ENCODE results near the gene ZNF549. TPM values are rescaled to one million over a fixed set of nuclear protein-coding genes. Genes with fewer than 3 reads are reported as not detected.
"Not testable (repeated sequence)": the region's sequence is repeated elsewhere in the genome, so short reads cannot be mapped to it uniquely, and the experiment has no call there.

The ZNF549 gene
- 10 to 100 TPM; 20.5 to 21.8 TPM for total RNA-seq
- 1 to 10 TPM; 8.0 to 9.0 TPM for polyA plus RNA-seq

DNA sequence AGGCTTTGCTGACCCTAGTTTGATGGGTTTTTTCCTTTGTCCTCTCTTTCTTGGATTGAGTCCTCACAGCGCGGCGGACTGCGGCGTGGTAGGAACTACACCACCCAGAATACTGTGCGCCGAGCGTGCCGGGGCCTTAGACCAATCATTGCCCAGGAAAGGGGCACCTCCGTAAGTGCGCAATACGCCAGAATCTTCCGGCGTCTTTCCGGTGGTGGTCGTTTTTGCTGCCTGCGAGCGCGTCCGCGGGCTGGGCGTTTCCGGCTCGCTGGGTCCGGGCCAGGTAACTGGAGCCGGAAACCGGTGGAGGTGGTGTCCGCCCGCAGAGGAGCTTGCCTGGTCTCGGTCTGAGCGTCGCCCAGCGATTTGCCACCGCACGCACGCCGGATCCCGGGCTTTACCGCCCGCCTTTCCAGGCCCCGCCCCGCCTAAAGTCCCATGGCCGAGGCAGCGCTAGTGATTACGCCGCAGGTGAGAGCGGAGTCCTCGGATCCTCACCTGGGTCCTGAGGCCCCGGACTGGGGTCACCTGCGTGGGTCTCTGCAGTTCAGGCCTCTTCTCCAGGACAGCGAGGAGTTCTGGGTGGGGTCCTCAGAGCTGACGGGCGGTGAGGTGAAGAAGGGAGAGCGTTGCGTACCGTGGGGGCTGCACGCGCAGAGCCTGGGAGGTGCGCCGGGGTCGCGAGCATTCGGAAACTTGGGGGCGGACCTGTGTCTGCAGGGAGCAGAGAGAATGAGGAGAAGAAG is at the start of gene ZNF549:
Gene ZNF549, plus strand, starts transcription at position 221 of the 746 bp plus-strand sequence. Its CDS starts 218 bp downstream, at position 439.
- H3K36me3 Mint-ChIP-seq = peaks cover 41 to 47% of the 10 kb centered on the region in 2 donors

DNA sequence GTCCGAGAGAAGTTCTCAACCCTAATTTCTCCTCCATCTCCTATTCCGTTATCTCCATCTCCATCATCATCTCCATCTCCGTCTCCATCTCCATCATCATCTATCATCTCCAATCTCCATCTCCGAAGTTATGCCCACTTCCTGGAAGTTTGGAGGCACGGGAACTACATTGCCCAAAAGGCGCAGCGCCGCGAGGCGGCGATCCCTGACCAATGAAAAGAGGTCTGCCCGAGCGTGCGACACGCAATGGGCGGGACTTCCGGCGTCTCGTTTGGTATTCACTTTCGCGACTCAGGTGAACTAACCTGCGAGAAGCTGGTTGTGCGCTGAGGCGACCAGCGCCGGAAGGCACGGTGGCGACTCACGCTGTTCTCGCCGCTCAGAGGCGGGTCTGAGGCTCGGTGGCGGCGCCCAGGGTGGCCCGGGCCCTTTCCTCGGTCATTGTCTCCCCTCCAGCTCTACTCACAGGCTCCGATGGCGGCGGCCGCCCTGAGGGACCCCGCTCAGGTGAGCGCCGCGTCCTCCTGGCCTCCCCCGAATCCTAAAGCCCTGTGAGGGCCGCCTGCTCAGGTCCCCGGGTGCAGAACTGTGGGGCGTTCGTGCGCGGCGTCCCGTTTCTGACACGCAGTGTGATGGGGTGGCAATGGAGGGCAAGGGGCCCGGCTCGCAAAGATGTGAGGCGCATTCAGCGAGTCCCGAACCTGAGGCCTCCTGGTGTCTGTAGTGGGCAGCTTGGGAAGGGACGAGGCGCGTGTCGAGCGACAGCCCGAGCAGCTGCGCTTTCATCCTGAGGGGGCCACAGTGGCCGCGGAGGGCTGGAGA is 39.5 kb upstream of the ZNF549 start, which contains the start of gene ZNF419:
Gene ZNF419, plus strand, starts transcription at position 274 of the 822 bp plus-strand sequence. Its CDS starts 201 bp downstream, at position 475.
- Histone ChIP-seq H3K4me3 (ENCODE audit: low read length in 2 of 2) (peak within 1 kb of the TSS in 1 of 2 donors; percentile 73), H3K27ac (ENCODE audit: low read depth, low read length) (peak within 1 kb of the TSS; percentile 65), H3K36me3 (ENCODE audit: insufficient read depth, low read length) (peaks cover 15% of the 10 kb centered on the region), H3K4me1 (ENCODE audit: insufficient read depth, low read length) (peaks cover 12% of the 10 kb centered on the region)
- CTCF ChIA-PET (ENCODE audit: partially characterized antibody) = interaction anchor here (1.0 kb wide), 1 partner anchor 9 kb away, joined by 3 read pairs; no protein-coding TSS in a partner anchor
- peak; percentile 90 to 94 (median 93) for DNase-seq
- H3K27me3 Mint-ChIP-seq; H3K27me3 ChIP-seq (ENCODE audit: insufficient read depth, low read length); H3K9me3 ChIP-seq (ENCODE audit: control insufficient read depth in 1 of 2, low read length in 2 of 2): not testable (repeated sequence)
- Mint-ChIP-seq H3K4me1 (peaks cover 10 to 20% (median 15%) of the 10 kb centered on the region in 4 donors), H3K27ac (peak within 1 kb of the TSS; percentile 63 to 91 (median 86)), H3K36me3 (peaks cover 42 to 48% of the 10 kb centered on the region in 2 donors), H3K4me3 (peak within 1 kb of the TSS; percentile 75 to 89 (median 81)), H3K9me3 (peaks cover 2 to 50% (median 35%) of the 10 kb centered on the region in 8 donors)
- POLR2A ChIA-PET (ENCODE audit: partially characterized antibody) = interaction anchor here (0.7 to 1.3 kb wide), 10 partner anchors 10 to 695 kb away, joined by 3 to 4 read pairs (median 4); partner anchors contain the start of genes ZNF274, ZNF549, ZNF551 and ZNF552
- intact Hi-C loops (cut with micrococcal nuclease) = loop anchor here (1.0 to 5.0 kb wide), 6 partner anchors 10 to 195 kb away; partner anchors contain the start of genes ZNF17, ZNF550, ZNF551 and ZNF749

More for the DNA sequence above, at the start of gene ZNF549:
- Histone ChIP-seq H3K4me1 (ENCODE audit: insufficient read depth, low read length) (peaks cover 16% of the 10 kb centered on the region), H3K27ac (ENCODE audit: low read depth, low read length) (peak within 1 kb of the TSS; percentile 79), H3K36me3 (ENCODE audit: insufficient read depth, low read length) (peaks cover 16% of the 10 kb centered on the region), H3K27me3 (ENCODE audit: insufficient read depth, low read length) (no peaks in the 10 kb centered on the region), H3K4me3 (ENCODE audit: low read length in 2 of 2) (peak within 1 kb of the TSS; percentile 15 to 99), H3K9me3 (ENCODE audit: control insufficient read depth in 1 of 2, low read length in 2 of 2) (peaks cover 0 to 14% of the 10 kb centered on the region in 2 donors)
- Mint-ChIP-seq H3K4me3 (peak within 1 kb of the TSS; percentile 86 to 98 (median 92)), H3K27ac (peak within 1 kb of the TSS; percentile 86 to 97 (median 92)), H3K4me1 (peaks cover 16 to 31% (median 22%) of the 10 kb centered on the region in 4 donors), H3K27me3 (peaks cover 0 to 4% of the 10 kb centered on the region in 2 donors), H3K9me3 (peaks cover 3 to 67% (median 54%) of the 10 kb centered on the region in 8 donors)
- intact Hi-C loops (cut with micrococcal nuclease) = loop anchor here (1.0 kb wide), 9 partner anchors 28 to 656 kb away; partner anchors contain the start of genes ZNF17, ZNF274, ZNF416 and ZNF543
- DNase-seq = peak; percentile 88 to 93 (median 90)
- POLR2A ChIA-PET (ENCODE audit: partially characterized antibody) = interaction anchor here (0.6 to 1.3 kb wide), 15 partner anchors 24 to 361 kb away, joined by 3 to 7 read pairs (median 4); partner anchors contain the start of genes ZNF211, ZNF416, ZNF419 and ZNF550
- CTCF ChIA-PET (ENCODE audit: partially characterized antibody) = no interaction called here

DNA sequence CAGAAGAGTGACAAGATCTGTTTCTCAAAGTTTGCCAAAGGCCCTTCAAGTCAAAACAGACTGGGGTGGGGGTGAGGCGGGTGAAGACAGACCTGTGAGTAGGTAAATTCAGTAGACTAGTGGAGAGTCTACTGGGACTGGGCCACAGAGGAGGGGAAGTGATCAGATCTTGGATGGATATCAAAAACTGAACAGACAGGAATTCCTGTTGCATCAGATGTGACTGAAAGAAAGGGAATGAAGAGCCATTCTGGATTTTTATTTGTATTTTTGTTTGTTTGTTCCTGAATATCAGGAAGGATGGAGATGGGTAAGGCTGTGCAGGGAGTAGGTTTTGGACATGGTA is 38.9 kb upstream of the ZNF549 start:
- intact Hi-C loops (cut with micrococcal nuclease) = loop anchor here (5.0 kb wide), 1 partner anchor 194 kb away; the partner anchor contains the start of gene ZNF551
- CTCF ChIA-PET (ENCODE audit: partially characterized antibody); H3K9me3 ChIP-seq (ENCODE audit: control insufficient read depth in 1 of 2, low read length in 2 of 2); H3K27me3 Mint-ChIP-seq; H3K27ac ChIP-seq (ENCODE audit: low read depth, low read length); H3K27me3 ChIP-seq (ENCODE audit: insufficient read depth, low read length); DNase-seq; H3K4me3 ChIP-seq (ENCODE audit: low read length in 2 of 2): not testable (repeated sequence)
- Mint-ChIP-seq H3K4me1 (peaks cover 10 to 20% (median 15%) of the 10 kb centered on the region in 4 donors), H3K4me3 (peak overlapping the region; percentile 75 to 88 (median 80)), H3K36me3 (peaks cover 48 to 54% of the 10 kb centered on the region in 2 donors), H3K27ac (peak overlapping the region in 5 of 7 donors; percentile 16 to 86 (median 83)), H3K9me3 (peaks cover 2 to 55% (median 41%) of the 10 kb centered on the region in 8 donors)
- H3K36me3 ChIP-seq (ENCODE audit: insufficient read depth, low read length) = peaks cover 16% of the 10 kb centered on the region
- H3K4me1 ChIP-seq (ENCODE audit: insufficient read depth, low read length) = peaks cover 12% of the 10 kb centered on the region
- POLR2A ChIA-PET (ENCODE audit: partially characterized antibody) = interaction anchor here (1.1 kb wide), 2 partner anchors 193 to 327 kb away, joined by 3 to 4 read pairs; partner anchors contain the start of genes ZNF551 and ZNF552

DNA sequence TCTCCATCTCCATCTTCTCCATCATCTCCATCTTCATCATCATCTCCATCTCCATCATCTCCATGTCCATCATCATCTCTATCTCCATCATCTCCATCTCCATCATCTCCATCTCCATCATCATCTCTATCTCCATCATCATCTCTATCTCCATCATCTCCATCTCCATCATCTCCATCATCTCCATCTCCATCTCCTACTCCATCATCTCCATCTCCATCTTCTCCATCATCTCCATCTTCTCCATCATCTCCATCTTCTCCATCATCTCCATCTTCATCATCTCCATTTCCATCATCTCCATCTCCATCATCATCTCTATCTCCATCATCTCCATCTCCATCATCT is 27.9 kb upstream of the ZNF549 start:
- H3K27me3 Mint-ChIP-seq; H3K4me1 ChIP-seq (ENCODE audit: insufficient read depth, low read length); H3K9me3 ChIP-seq (ENCODE audit: control insufficient read depth in 1 of 2, low read length in 2 of 2); H3K27me3 ChIP-seq (ENCODE audit: insufficient read depth, low read length); DNase-seq; H3K36me3 ChIP-seq (ENCODE audit: insufficient read depth, low read length); H3K27ac ChIP-seq (ENCODE audit: low read depth, low read length): not testable (repeated sequence)
- Mint-ChIP-seq H3K36me3 (peaks cover 57 to 58% of the 10 kb centered on the region in 2 donors), H3K4me3 (peak overlapping the region; percentile 18 to 88 (median 80)), H3K27ac (peak overlapping the region; percentile 61 to 94 (median 87)), H3K9me3 (peaks cover 6 to 74% (median 69%) of the 10 kb centered on the region in 8 donors), H3K4me1 (peaks cover 20 to 34% (median 23%) of the 10 kb centered on the region in 4 donors)
- intact Hi-C loops (cut with micrococcal nuclease) = loop anchor here (1.0 kb wide), 4 partner anchors 12 to 64 kb away; partner anchors contain the start of genes ZNF419, ZNF549, ZNF550 and ZNF749
- ChIA-PET POLR2A (ENCODE audit: partially characterized antibody) (interaction anchor here (0.9 to 1.0 kb wide), 6 partner anchors 12 to 651 kb away, joined by 3 to 4 read pairs (median 3); partner anchors contain the start of genes ZNF329, ZNF419 and ZNF772), CTCF (ENCODE audit: partially characterized antibody) (interaction anchor here (1.0 kb wide), 1 partner anchor 13 kb away, joined by 3 read pairs; no protein-coding TSS in a partner anchor)
- peak overlapping the region in 1 of 2 donors; percentile 2 for H3K4me3 ChIP-seq (ENCODE audit: low read length in 2 of 2)

DNA sequence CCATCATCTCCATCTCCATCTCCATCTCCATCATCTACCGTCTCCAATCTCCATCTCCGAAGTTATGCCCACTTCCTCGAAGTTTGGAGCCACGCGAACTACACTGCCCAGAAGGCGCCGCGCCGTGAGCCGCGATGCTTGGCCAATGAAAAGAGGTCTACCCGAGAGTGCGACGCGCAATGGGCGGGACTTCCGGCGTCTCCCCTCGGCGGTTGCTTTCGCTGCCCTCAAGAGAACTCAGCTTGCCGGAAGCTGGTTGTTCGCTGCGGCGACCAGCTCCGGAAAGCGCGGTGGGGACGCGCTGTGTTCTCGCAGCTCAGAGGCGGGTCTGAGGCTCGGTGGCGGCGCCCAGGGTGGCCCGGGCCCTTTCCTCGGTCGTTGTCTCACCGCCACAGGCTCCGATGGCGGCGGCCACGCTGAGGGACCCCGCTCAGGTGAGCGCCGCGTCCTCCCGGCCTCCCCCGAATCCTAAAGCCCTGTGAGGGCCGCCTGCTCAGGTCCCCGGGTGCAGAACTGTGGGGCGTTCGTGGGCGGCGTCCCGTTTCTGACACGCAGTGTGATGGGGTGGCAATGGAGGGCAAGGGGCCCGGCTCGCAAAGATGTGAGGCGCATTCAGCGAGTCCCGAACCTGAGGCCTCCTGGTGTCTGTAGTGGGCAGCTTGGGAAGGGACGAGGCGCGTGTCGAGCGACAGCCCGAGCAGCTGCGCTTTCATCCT is 27.3 kb upstream of the ZNF549 start, which contains the start of gene ZNF773:
Gene ZNF773, plus strand, starts transcription at position 259 of the 716 bp plus-strand sequence. Its CDS starts 143 bp downstream, at position 402.
- Mint-ChIP-seq H3K27ac (peak within 1 kb of the TSS; percentile 61 to 94 (median 89)), H3K4me1 (peaks cover 20 to 34% (median 23%) of the 10 kb centered on the region in 4 donors), H3K4me3 (peak within 1 kb of the TSS; percentile 65 to 88 (median 82)), H3K9me3 (peaks cover 6 to 73% (median 65%) of the 10 kb centered on the region in 8 donors), H3K36me3 (peaks cover 56% of the 10 kb centered on the region in 2 donors)
- H3K27me3 Mint-ChIP-seq; H3K36me3 ChIP-seq (ENCODE audit: insufficient read depth, low read length); H3K4me1 ChIP-seq (ENCODE audit: insufficient read depth, low read length); H3K9me3 ChIP-seq (ENCODE audit: control insufficient read depth in 1 of 2, low read length in 2 of 2); H3K27me3 ChIP-seq (ENCODE audit: insufficient read depth, low read length): not testable (repeated sequence)
- intact Hi-C loops (cut with micrococcal nuclease) = loop anchor here (1.0 kb wide), 4 partner anchors 13 to 65 kb away; partner anchors contain the start of genes ZNF419, ZNF549, ZNF550 and ZNF749
- CTCF ChIA-PET (ENCODE audit: partially characterized antibody) = interaction anchor here (1.0 kb wide), 1 partner anchor 13 kb away, joined by 3 read pairs; no protein-coding TSS in a partner anchor
- peak within 1 kb of the TSS; percentile 60 for H3K27ac ChIP-seq (ENCODE audit: low read depth, low read length)
- peak; percentile 92 to 96 (median 96) for DNase-seq
- H3K4me3 ChIP-seq (ENCODE audit: low read length in 2 of 2) = peak within 1 kb of the TSS; percentile 39 to 45
- POLR2A ChIA-PET (ENCODE audit: partially characterized antibody) = interaction anchor here (0.9 to 1.1 kb wide), 7 partner anchors 12 to 651 kb away, joined by 3 to 6 read pairs (median 3); partner anchors contain the start of genes ZNF329, ZNF419, ZNF749 and ZNF772

Measured in CD4-positive, alpha-beta memory T cell (primary cell).